ENCODE results near the gene PRPF19.

GRCh38 chr11:60870733-60871377, 35.5 kb downstream of the PRPF19 start:
- TF ChIP-seq POLR2A (IDR thresholded peaks at IDR 0.05; ENCODE audit: low read depth, low read length) (no peak), POLR2AphosphoS5 (IDR thresholded peaks at IDR 0.05; ENCODE audit: low read depth, low read length) (no peak), PAX5 (IDR thresholded peaks at IDR 0.05; ENCODE audit: insufficient read depth, low read length, severe bottlenecking) (no peak), TAF1 (IDR thresholded peaks at IDR 0.05; ENCODE audit: low read depth, low read length) (no peak)
